Colonic mucosa (tissue), 4 donors: Measurements from ENCODE around the gene SCN10A. TPM values are rescaled to one million over a fixed set of nuclear protein-coding genes. Genes with fewer than 3 reads are reported as not detected.

ENCODE experiments used
- DNase-seq: peaks from one replicate; pipeline ENCODE4 v3.0.0-alpha.2; 2020
- H3K27ac ChIP-seq: fragments of 200-600 bp; one replicate; pipeline ENCODE4 v1.8.0; 2021
- H3K27me3 ChIP-seq: fragments of 200-600 bp; one replicate; pipeline ENCODE4 v1.8.0; 2021
- H3K36me3 ChIP-seq: fragments of 200-600 bp; one replicate; pipeline ENCODE4 v1.8.0; 2021
- H3K4me1 ChIP-seq: fragments of 200-600 bp; one replicate; pipeline ENCODE4 v1.8.0; 2021; ENCODE audit warnings: mild to moderate bottlenecking
- H3K4me3 ChIP-seq: fragments of 200-600 bp; one replicate; pipeline ENCODE4 v1.8.0; 2021
- H3K9ac ChIP-seq, 2 donors: one replicate each; pipeline ENCODE4 v1.7.0; 2013; ENCODE audit warnings: control low read depth in 2 of 2, low read depth in 2 of 2, low read length in 2 of 2
- H3K9me3 ChIP-seq: fragments of 200-600 bp; one replicate; pipeline ENCODE4 v1.8.0; 2021
- intact Hi-C: fragments of 100-400 bp; cut with DNase I; formaldehyde crosslinking; loops from one replicate; pipeline ENCODE4 v1.14.1; 2022
- total RNA-seq, 2 donors: library from RNA; stranded (reverse); fragmentation: NEBNext Ultra II Directional in 1 of 2; extraction: Animal tissue kit (Norgen Biotek cat#: 25700) in 1 of 2; gene quantifications; one replicate each; pipeline ENCODE4 v1.2.1, GENCODE V29; 2021
- TF ChIP-seq, protein P1 (sequence below): fragments of 200-600 bp; IDR thresholded peaks from one replicate; pipeline ENCODE4 v1.8.0; 2022; ENCODE audit warnings: antibody characterized with exemption, mild to moderate bottlenecking
- donor health status: healthy.
- donor health status: DM: no; HTN: no; CAD: no.
- donor health status: DM: no; HTN: no; CAD: no.

Gene SCN10A
- total RNA-seq, 2 donors from 2014 or later = not detected

DNA sequence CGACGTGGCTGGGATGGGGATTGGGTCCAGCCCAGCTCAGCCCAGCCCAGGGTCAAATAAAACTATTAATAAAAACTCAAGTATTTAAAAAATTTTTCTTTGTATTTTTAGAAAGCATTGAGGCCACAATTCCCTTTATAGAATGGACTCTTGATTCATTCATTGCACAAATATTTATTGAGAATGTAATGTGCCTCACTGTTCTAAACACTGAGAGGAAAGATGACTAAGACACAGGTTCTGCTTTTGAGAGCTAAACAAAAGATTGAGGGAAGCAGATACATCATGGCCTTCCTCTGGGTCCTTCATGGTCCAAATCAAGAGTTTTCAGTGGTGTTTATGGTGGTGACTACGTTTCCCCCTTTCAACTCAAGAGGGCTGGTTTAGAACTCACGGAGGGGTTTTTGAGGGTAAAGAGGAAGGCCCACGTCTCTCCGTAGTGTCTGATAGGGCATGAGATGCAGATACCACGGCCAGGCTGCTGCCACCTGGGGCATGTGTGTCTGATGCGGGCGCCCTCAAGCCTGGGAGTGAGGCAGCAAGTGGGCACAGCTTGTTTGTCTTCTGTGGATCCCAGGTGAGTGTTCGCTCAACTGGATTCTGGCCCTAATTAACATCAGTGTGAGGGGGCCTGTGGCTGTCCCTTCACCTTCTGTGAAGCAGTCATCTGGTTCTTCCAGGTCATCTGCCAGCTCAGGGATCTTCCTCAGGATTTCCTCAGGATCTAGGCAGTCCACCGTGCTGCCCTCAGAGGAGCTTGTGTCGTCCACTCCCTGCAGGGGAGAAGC is 93.0 kb downstream of the SCN10A start:
- DNase-seq = no peak
- Histone ChIP-seq H3K9me3 (no peaks in the 10 kb centered on the region), H3K27me3 (no peaks in the 10 kb centered on the region), H3K4me1 (no peaks in the 10 kb centered on the region), H3K9ac (no peak overlapping the region), H3K27ac (no peak overlapping the region), H3K36me3 (no peaks in the 10 kb centered on the region), H3K4me3 (no peak overlapping the region)
- intact Hi-C loops = no loop called here
- TF ChIP-seq, protein P1, sequence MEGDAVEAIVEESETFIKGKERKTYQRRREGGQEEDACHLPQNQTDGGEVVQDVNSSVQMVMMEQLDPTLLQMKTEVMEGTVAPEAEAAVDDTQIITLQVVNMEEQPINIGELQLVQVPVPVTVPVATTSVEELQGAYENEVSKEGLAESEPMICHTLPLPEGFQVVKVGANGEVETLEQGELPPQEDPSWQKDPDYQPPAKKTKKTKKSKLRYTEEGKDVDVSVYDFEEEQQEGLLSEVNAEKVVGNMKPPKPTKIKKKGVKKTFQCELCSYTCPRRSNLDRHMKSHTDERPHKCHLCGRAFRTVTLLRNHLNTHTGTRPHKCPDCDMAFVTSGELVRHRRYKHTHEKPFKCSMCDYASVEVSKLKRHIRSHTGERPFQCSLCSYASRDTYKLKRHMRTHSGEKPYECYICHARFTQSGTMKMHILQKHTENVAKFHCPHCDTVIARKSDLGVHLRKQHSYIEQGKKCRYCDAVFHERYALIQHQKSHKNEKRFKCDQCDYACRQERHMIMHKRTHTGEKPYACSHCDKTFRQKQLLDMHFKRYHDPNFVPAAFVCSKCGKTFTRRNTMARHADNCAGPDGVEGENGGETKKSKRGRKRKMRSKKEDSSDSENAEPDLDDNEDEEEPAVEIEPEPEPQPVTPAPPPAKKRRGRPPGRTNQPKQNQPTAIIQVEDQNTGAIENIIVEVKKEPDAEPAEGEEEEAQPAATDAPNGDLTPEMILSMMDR = no peak

DNA sequence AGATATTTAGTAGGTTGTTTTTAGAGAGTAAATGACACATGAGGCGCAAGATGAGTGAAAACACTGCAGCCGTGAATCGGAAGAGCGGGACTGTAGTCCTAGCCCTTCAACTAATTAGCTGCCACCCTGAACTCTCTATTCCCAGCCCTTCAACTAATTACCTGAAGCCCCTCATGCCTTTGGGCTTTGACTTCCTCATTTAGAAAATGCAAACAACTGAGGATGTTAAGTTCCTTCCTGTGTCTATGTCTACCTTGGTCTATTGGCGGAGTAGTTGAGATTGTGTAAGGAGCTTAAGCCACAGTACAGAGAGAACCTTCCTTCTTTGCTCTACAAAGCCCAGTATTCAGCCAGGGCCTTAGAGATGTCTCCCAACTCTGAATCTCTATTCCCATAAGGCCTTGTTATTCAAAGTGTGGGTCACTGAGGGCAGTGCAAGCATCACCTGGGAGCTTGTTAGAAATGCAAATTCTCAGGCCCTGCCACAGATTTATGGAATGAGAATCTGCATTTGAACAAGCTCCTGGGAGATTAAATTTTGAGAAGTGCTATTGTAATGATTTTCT is 94.7 kb downstream of the SCN10A start:
- Histone ChIP-seq H3K9me3 (no peaks in the 10 kb centered on the region), H3K4me1 (no peaks in the 10 kb centered on the region), H3K4me3 (no peak overlapping the region), H3K27ac (no peak overlapping the region), H3K27me3 (no peaks in the 10 kb centered on the region), H3K9ac (no peak overlapping the region), H3K36me3 (no peaks in the 10 kb centered on the region)
- TF ChIP-seq, protein P1 = no peak
- DNase-seq = no peak
- intact Hi-C loops = no loop called here

- Histone ChIP-seq H3K27me3 (no peaks in the 10 kb centered on the region), H3K4me1 (no peaks in the 10 kb centered on the region), H3K4me3 (no peak overlapping the region), H3K27ac (no peak overlapping the region), H3K9ac (no peak overlapping the region), H3K9me3 (no peaks in the 10 kb centered on the region), H3K36me3 (no peaks in the 10 kb centered on the region)
- intact Hi-C loops = no loop called here
- DNase-seq = no peak
- TF ChIP-seq, protein P1 = no peak
These were observed 95.6 kb downstream of the SCN10A start for GRCh38 chr3:38720465-38720864.

DNA sequence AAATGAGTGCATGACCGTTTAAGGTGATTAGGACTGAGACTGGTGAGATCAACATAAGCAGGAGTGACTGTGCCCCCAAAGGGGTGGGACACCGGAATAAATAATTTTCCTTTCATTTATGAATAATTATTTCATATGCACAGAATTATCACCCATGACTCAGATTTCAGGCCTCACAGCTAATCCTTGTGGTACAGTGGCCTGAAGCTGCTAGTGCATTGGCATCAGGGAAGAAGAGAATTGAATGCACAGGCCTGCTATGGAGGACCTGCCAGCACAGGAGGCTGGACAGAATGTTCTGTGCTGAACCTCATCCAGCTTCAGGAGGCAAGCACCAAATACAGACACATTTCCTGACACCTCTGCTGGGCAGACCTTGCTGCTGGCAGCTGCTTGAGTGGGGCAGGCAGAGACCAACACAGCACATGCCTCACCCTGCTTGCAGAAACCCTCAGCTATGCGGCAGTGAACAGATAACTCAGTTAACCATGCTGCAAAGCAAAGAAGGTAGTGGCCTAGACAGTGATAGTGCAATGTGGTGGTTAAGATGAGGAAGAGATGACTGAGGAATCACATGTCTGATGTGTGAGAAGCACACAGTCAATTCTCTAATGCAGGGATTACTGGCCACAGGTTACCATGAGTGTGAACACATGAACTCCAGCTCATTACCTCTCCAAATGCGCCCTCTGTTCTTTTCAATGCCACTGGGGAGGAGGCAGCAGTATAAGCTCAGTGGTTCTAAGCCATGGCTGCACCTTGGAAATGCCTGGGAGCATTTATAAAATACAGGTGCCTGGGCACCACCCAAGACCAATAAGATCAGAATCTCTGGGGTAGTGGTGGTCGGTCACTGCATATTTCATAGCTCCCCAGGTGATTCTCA is 98.4 kb downstream of the SCN10A start:
- no peak overlapping the region for H3K4me3 ChIP-seq

GRCh38 chr3:38713121-38713520 is 102.9 kb downstream of the SCN10A start:
- no peaks in the 10 kb centered on the region for H3K36me3 ChIP-seq
- no peak for DNase-seq
- no peaks in the 10 kb centered on the region for H3K27me3 ChIP-seq
- no peaks in the 10 kb centered on the region for H3K4me1 ChIP-seq
- no peaks in the 10 kb centered on the region for H3K9me3 ChIP-seq
- H3K9ac ChIP-seq = no peak overlapping the region
- no peak overlapping the region for H3K4me3 ChIP-seq
- TF ChIP-seq, protein P1 = no peak
- intact Hi-C loops = no loop called here
- H3K27ac ChIP-seq = no peak overlapping the region

More for the DNA sequence above, 98.4 kb downstream of the SCN10A start:
- intact Hi-C loops = no loop called here
- Histone ChIP-seq H3K9ac (no peak overlapping the region), H3K9me3 (no peaks in the 10 kb centered on the region), H3K36me3 (no peaks in the 10 kb centered on the region), H3K27me3 (no peaks in the 10 kb centered on the region), H3K27ac (no peak overlapping the region), H3K4me1 (no peaks in the 10 kb centered on the region)
- no peak for DNase-seq
- TF ChIP-seq, protein P1 = no peak
